HFF-Myc (cell line): ENCODE measurements around the gene ITPK1.

Experiments used
- DNase-seq: peaks from one replicate; pipeline ENCODE4 v3.0.0-alpha.2; 2011; ENCODE audit warnings: low read depth; ENCODE audit errors: extremely low read depth
- H3K4me3 ChIP-seq: replicated peaks from 2 replicates; pipeline ENCODE4 v1.5.1; 2011; ENCODE audit warnings: low read depth, mild to moderate bottlenecking, control low read depth, low read length
- TF ChIP-seq, protein P1 (sequence below): IDR thresholded peaks from 2 replicates; pipeline ENCODE4 v1.5.1; 2012; ENCODE audit warnings: mild to moderate bottlenecking, low read depth, low read length, control low read depth; ENCODE audit errors: missing control alignments

The ITPK1 gene

DNA sequence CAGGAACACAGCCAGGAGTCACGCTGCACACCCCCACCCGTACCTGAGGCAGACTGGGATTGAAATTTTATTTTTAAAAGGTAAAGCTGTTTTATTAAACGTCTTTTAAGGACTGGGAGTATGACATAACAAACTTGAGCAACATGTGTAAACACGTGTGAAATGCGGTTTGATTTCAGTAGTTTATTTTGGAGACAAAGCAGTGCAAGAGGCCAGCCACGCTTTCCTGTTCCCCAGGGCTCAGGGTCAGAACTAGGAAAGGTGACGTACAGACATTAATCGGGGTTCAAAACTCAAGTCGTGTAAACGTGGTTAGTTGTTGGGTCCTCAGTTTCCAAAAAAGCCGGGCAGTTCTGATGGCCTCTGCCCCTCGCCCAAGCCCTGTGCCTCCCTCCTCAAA, 176.0 kb downstream of the ITPK1 start:
- DNase-seq = no peak
- H3K4me3 ChIP-seq = no peak overlapping the region
- TF ChIP-seq, protein P1, sequence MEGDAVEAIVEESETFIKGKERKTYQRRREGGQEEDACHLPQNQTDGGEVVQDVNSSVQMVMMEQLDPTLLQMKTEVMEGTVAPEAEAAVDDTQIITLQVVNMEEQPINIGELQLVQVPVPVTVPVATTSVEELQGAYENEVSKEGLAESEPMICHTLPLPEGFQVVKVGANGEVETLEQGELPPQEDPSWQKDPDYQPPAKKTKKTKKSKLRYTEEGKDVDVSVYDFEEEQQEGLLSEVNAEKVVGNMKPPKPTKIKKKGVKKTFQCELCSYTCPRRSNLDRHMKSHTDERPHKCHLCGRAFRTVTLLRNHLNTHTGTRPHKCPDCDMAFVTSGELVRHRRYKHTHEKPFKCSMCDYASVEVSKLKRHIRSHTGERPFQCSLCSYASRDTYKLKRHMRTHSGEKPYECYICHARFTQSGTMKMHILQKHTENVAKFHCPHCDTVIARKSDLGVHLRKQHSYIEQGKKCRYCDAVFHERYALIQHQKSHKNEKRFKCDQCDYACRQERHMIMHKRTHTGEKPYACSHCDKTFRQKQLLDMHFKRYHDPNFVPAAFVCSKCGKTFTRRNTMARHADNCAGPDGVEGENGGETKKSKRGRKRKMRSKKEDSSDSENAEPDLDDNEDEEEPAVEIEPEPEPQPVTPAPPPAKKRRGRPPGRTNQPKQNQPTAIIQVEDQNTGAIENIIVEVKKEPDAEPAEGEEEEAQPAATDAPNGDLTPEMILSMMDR = no peak

DNA sequence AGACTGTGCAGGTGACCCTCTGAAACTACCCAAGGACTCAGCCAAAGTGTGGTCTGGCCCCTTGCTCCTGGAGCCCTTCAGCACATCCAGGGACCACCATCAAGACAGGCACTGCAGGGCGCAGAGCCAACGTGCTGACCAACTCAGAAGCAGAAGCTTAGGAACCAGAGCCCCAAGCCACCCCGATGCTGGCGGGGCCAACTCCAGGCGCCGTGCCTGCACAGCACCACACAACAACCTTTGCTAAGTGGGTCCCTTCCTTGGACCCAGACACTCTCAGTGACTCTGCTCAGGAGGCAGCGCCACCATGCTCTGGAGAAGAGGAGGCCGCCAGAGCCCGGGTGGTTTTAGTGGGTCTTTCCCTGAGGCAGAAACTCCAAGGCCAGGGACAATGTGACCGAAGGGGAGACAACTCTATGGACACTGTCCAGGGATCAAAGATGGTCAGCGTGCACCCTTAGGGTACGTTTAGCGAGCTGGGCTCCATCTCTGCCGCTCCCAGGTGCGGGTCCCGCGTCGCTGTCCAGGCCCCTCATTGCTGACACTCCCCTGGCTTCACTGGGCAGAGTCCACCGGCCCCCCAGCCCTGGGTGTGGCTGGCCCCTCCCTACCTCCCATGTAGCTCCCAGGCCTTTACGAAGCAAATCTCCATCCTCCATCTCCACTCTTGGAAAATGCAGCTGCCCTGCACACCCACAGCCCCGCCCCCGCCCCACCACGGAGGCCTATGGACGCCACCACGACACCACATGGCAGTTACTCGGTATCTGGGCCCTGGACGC, 176.6 kb downstream of the ITPK1 start:
- no peak for DNase-seq
- TF ChIP-seq, protein P1 = no peak

DNA sequence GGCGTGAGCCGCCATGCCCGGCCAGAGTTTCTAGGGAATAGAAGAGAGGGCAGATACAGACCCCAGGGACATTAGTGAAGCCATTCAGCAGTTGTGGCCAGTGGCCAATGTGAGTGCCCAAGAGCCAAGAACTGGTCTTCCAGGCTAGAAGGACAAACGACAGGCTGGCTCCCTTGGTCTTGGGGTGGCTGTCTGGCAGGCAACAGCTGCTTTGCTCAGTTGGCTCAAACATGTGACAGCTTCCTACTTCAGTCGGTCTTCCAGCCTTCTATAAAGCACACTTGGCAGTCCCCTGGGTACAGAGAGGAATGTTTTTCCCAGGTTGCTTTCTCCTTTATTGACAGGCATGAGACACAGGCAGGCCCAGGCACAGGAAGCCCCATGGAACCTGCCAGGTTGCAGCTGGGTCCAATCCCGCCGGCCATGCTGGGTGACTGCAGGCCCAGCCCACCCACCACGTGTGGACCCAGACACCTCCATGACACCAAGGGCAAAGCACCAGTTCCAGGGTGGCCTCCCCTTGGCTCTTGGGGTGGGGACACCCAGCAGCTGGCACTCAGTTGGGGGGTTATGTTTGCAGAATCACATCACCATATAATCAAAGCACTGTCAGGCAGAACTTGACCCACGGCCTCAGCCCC, 177.4 kb downstream of the ITPK1 start:
- TF ChIP-seq, protein P1 = no peak
- no peak for DNase-seq
- no peak overlapping the region for H3K4me3 ChIP-seq

More for the DNA sequence above, 176.6 kb downstream of the ITPK1 start:
- H3K4me3 ChIP-seq = no peak overlapping the region

DNA sequence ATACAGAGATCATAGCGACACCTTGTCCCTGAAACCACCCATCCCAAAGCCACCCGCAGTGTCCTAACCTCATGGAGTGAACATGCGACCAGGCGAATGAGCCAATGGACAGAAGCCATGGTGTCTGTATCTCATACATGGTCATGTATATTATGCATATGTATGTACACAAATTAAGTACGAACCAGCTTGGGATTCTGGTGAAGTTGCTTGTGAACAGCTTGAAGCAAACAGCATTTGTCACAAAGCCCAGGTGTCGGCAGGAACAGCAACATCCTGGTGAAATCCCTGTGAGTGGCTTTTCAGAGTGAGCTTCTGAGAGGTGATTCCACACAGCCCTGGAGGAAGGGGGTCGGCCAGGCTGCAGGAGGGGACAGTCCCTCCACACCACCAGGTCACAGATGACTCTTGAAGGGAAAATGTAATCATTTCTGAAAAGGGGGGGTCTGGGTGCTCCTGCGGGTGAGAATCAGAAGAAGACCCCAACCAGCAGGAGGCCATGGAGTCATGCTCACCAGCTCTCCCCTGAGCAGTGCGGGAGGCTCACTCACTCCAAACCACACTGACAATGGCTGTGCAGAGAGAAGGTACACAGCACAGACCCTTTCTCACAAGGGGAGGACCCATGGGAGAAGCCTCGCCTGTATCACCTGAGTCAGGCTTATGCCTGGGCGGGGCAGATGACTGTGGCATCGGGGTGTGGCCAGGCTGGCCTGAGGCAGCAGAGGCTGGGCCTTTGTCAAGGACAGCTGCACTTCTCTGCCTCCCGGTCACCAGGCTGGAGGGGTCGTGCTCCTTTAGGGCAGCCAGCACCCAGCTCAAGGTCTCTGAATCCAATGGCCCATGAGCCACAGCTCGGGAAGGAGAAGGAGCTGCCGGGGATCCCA, 178.4 kb downstream of the ITPK1 start:
- DNase-seq = no peak
- no peak overlapping the region for H3K4me3 ChIP-seq
- TF ChIP-seq, protein P1 = no peak

DNA sequence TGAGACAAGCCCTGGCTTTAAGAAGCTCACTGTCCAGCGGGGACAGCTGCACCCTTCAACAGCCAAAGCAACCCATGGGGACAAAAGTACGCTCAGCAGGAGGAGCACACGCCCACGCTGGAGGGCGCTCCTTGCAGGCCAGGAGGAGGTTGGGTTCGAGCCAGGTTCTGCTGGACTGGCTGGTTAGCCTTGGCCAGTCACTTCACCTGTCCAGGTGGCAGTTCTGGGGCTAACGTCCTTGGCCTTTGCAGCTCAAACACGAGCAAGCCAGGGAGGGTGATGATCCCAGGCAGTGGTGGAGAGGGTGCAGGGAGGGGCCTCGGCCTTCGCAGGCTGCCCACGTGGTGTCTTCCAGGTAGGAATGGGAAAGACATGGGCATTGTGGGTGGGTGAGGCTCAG, 179.6 kb downstream of the ITPK1 start:
- TF ChIP-seq, protein P1 = no peak
- DNase-seq = no peak
- no peak overlapping the region for H3K4me3 ChIP-seq

DNA sequence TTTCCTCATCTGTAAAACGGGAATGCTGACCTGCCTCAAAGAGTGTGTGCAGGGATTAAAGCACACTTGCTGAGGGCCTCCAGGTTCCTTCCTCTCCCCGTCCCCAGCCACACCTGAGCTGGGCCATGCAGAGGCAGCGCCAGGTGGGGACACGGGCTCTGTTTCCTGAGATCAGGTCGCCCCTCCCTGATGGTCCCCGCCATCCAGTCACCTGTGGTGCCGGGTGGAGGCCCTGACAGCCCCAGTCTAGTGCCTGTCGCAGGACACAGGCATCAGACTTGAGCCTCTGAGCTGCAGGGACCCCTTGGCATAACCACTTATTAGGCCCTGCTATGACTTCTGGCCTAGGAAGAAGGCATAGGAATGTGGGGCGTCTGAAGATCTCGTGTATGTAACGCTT, 180.3 kb downstream of the ITPK1 start:
- TF ChIP-seq, protein P1 = no peak
- DNase-seq = no peak
- no peak overlapping the region for H3K4me3 ChIP-seq
